ENCODE measurements around the gene OR4E2. TPM values are rescaled to one million over a fixed set of nuclear protein-coding genes. Genes with fewer than 3 reads are reported as not detected.
"Not testable (repeated sequence)": the region's sequence is repeated elsewhere in the genome, so short reads cannot be mapped to it uniquely, and the experiment has no call there.

Gene OR4E2, protein sequence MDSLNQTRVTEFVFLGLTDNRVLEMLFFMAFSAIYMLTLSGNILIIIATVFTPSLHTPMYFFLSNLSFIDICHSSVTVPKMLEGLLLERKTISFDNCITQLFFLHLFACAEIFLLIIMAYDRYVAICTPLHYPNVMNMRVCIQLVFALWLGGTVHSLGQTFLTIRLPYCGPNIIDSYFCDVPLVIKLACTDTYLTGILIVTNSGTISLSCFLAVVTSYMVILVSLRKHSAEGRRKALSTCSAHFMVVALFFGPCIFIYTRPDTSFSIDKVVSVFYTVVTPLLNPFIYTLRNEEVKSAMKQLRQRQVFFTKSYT
- polyA plus RNA-seq (2011; rRNA removed) = not detected in 2 replicates
- not detected in 2 replicates for polyA minus RNA-seq (2011; rRNA and poly(A)+ RNA removed)

DNA sequence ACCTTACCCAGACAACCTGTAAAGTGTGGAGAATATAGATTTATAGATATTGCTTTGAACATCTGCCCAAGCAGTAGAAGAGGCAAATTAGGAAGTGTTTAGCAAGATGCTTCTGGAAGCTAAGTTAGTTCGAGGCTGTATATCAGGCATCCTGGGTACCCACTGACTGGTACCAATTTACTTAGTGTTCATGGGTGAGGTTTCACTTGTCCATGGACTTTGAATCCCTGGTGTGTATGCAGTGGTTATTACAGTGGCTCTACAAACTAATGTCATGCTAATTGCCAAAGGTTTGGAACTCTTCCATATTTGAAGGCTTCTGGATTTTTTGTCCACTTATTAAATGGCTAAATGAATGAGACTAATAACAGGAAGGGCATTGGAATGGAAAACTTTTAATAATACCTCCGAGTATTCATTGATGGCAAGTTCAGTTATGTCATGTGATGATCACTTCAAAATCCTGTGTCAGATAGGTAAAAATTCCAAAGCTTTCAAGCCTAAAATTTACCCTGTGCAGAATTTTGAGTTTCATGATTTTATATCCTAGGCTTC, at the start of gene OR4E2:
TSS of gene OR4E2 (plus strand) at position 505 of the 555 bp plus-strand sequence. CDS start 11,248 bp downstream, outside the sequence.
- ChIA-PET POLR2A (no interaction called here), CTCF (no interaction called here)
- no peaks in the 10 kb centered on the region for H3K9me3 ChIP-seq (ENCODE audit: control insufficient read depth, insufficient read depth, low read length)
- no peaks in the 10 kb centered on the region for H3K27me3 ChIP-seq (ENCODE audit: control insufficient read depth, insufficient read depth, low read length)
- H3K27ac ChIP-seq (ENCODE audit: low read depth, low read length) = no peak within 1 kb of the TSS
- H3K4me3 ChIP-seq (ENCODE audit: low read depth, low read length) = no peak within 1 kb of the TSS
- TF ChIP-seq, protein P1, sequence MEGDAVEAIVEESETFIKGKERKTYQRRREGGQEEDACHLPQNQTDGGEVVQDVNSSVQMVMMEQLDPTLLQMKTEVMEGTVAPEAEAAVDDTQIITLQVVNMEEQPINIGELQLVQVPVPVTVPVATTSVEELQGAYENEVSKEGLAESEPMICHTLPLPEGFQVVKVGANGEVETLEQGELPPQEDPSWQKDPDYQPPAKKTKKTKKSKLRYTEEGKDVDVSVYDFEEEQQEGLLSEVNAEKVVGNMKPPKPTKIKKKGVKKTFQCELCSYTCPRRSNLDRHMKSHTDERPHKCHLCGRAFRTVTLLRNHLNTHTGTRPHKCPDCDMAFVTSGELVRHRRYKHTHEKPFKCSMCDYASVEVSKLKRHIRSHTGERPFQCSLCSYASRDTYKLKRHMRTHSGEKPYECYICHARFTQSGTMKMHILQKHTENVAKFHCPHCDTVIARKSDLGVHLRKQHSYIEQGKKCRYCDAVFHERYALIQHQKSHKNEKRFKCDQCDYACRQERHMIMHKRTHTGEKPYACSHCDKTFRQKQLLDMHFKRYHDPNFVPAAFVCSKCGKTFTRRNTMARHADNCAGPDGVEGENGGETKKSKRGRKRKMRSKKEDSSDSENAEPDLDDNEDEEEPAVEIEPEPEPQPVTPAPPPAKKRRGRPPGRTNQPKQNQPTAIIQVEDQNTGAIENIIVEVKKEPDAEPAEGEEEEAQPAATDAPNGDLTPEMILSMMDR (IDR thresholded peaks at IDR 0.05; ENCODE audit: low read depth, low read length) = no peak
- no peak for DNase-seq (ENCODE audit: low read depth, low spot score)

DNA sequence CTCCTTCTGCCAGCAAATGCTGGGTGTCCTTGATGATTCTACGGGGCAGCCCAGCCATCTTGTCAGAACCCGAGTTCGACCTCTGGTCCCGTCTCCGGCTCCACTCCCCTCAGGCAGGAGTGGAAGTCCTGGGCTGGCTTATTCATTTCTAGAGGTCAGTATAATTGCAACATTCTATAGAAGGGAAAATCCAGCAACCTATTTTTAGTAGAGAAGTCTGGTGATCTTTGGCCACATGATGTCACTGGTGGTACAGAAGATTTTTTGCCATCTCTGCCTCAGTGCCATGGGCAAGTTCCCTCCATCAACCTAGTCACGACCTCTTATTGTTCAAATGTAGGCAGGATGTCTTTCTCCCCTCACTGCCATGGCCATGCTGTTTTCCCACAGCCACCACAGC, 41.3 kb upstream of the OR4E2 start:
- no peak for DNase-seq (ENCODE audit: low read depth, low spot score)
- CTCF ChIA-PET = no interaction called here
- no peaks in the 10 kb centered on the region for H3K27me3 ChIP-seq (ENCODE audit: control insufficient read depth, insufficient read depth, low read length)
- H3K27ac ChIP-seq (ENCODE audit: low read depth, low read length) = no peak overlapping the region
- H3K4me3 ChIP-seq (ENCODE audit: low read depth, low read length) = no peak overlapping the region
- POLR2A ChIA-PET = no interaction called here
- H3K9me3 ChIP-seq (ENCODE audit: control insufficient read depth, insufficient read depth, low read length) = no peaks in the 10 kb centered on the region
- TF ChIP-seq, protein P1 (IDR thresholded peaks at IDR 0.05; ENCODE audit: low read depth, low read length) = no peak

DNA sequence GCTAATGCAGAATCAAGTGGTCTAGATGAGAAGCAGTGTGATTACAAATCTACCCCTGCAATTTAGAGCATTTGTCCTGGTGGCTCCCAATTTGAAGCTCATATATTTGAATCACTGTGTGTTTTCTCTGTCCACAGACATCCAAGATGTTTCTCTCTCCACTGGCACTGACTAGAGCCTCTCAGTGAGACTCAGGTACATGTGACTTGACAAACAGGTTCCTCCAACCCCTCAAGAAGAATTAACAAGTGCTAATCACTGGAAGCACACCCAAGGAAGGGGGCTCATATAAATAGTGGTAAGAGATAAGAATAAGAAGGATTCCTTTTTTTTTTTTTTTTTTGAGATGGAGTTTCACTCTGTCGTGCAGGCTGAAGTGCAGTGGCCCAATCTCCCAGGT, 39.4 kb upstream of the OR4E2 start:
- Histone ChIP-seq H3K27ac (ENCODE audit: low read depth, low read length) (no peak overlapping the region), H3K9me3 (ENCODE audit: control insufficient read depth, insufficient read depth, low read length) (no peaks in the 10 kb centered on the region), H3K4me3 (ENCODE audit: low read depth, low read length) (no peak overlapping the region), H3K27me3 (ENCODE audit: control insufficient read depth, insufficient read depth, low read length) (no peaks in the 10 kb centered on the region)
- POLR2A ChIA-PET = no interaction called here
- TF ChIP-seq, protein P1 (IDR thresholded peaks at IDR 0.05; ENCODE audit: low read depth, low read length) = no peak
- DNase-seq (ENCODE audit: low read depth, low spot score) = no peak
- CTCF ChIA-PET = no interaction called here

DNA sequence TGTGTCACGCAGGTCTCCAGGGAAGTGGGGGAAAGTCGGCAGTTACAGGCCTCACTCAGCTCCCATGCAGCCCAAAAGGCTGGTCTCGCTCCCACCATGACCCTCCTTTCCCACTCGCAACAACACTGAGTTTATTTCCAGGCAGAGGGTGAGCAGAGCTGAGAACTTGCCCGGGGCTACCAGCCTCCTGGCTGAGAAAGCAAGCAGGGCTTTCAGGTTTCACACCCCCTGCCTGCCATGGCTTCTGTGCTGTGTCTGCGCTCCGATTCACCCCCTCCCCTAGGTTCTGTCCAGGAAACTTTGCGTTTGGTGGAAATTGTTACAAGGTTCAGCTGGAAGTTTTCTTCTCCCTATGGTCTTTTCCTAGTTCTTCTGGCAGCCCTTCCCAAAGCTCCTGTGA, 36.0 kb upstream of the OR4E2 start:
- Histone ChIP-seq H3K27ac (ENCODE audit: low read depth, low read length) (no peak overlapping the region), H3K4me3 (ENCODE audit: low read depth, low read length) (no peak overlapping the region), H3K27me3 (ENCODE audit: control insufficient read depth, insufficient read depth, low read length) (no peaks in the 10 kb centered on the region), H3K9me3 (ENCODE audit: control insufficient read depth, insufficient read depth, low read length) (no peaks in the 10 kb centered on the region)
- TF ChIP-seq, protein P1 (IDR thresholded peaks at IDR 0.05; ENCODE audit: low read depth, low read length) = no peak
- CTCF ChIA-PET = no interaction called here
- no peak for DNase-seq (ENCODE audit: low read depth, low spot score)
- POLR2A ChIA-PET = no interaction called here

DNA sequence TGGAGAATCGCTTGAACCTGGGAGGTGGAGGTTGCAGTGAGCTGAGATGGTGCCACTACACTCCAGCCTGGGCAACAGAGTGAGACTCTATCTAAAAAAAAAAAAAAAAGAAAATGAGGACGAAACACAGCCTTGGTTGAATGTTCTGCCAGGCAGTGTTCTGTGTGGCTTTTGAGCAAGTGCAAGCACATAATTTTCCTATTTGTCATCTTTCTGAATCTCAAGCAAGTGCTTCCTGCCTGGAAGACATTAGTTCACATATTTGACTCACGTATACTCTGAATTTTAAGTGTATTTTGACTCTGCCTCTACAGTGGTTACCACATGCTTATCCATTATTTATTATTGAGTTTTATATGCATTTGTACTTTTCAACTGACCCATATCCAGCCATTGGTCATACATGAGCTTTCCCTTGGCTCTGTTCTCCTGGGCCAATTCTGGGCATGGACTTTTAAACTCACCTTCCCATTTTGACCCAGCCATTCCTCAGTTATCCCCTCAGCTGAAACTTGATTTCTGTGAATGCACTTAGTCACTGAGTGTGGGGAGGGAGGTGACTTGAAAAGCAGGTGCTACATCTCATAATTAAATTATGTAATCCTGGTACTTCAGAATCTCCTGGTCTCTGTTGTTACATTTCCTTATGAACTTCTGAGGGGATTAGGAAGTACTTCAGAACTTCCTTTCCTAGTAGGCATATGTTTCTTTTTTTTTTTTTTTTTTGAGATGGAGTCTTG, 27.0 kb upstream of the OR4E2 start:
- H3K4me3 ChIP-seq (ENCODE audit: low read depth, low read length) = no peak overlapping the region
- no peak overlapping the region for H3K27ac ChIP-seq (ENCODE audit: low read depth, low read length)
- DNase-seq (ENCODE audit: low read depth, low spot score) = no peak
- H3K27me3 ChIP-seq (ENCODE audit: control insufficient read depth, insufficient read depth, low read length) = no peaks in the 10 kb centered on the region
- H3K9me3 ChIP-seq (ENCODE audit: control insufficient read depth, insufficient read depth, low read length) = no peaks in the 10 kb centered on the region
- ChIA-PET POLR2A (no interaction called here), CTCF (no interaction called here)
- TF ChIP-seq, protein P1 (IDR thresholded peaks at IDR 0.05; ENCODE audit: low read depth, low read length) = no peak

DNA sequence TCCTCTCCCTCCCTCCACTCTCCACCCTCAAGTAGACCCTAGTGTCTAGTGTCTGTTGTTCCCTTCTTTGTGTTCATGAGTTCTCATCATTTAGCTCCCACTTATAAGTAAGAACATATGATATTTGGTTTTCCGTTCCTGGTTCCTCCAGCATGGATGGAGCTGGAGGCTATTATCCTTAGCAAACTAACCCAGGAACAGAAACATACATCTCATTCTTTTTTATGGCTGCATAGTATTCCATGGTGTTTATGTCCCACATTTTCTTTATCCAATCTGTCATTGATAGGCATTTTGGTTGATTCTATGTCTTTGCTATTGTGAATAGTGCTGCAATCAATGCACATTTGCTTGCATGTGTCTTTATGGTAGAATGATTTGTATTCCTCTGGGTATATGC, 23.1 kb upstream of the OR4E2 start:
- CTCF ChIA-PET; H3K27ac ChIP-seq (ENCODE audit: low read depth, low read length); H3K9me3 ChIP-seq (ENCODE audit: control insufficient read depth, insufficient read depth, low read length); POLR2A ChIA-PET; H3K4me3 ChIP-seq (ENCODE audit: low read depth, low read length); H3K27me3 ChIP-seq (ENCODE audit: control insufficient read depth, insufficient read depth, low read length); DNase-seq (ENCODE audit: low read depth, low spot score): not testable (repeated sequence)
